Measurements from ENCODE around the gene KCP.

DNA sequence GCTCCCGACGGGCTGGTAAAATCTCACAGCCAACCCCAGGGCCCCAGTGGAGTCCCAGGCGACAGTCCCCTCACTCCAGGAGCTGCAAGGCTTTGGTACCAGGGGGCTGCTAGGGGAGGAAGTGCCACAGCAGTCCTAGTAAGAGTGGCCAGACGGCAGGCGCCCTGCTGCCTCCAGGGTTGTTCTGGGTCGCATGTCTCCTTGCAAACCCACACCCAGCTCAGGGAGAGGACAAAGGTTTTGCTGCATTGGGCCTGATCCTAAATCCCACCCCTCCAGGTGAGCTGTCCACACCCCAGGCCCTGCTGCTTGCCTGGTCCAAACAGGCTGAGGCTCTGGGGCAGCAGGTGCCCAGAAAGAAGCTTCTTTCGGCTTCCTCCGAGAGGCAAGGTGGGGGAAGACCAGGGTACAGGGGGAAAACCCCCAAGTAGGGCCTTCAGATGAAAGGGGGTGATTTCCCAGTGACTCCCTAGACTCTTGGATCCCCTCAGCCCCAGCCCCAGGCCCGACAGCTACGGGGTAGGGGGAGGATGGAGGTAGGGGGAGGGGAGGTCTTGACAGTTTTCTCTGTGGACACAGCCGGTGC is 4.2 kb upstream of the KCP start:
- TF ChIP-seq, protein P1, sequence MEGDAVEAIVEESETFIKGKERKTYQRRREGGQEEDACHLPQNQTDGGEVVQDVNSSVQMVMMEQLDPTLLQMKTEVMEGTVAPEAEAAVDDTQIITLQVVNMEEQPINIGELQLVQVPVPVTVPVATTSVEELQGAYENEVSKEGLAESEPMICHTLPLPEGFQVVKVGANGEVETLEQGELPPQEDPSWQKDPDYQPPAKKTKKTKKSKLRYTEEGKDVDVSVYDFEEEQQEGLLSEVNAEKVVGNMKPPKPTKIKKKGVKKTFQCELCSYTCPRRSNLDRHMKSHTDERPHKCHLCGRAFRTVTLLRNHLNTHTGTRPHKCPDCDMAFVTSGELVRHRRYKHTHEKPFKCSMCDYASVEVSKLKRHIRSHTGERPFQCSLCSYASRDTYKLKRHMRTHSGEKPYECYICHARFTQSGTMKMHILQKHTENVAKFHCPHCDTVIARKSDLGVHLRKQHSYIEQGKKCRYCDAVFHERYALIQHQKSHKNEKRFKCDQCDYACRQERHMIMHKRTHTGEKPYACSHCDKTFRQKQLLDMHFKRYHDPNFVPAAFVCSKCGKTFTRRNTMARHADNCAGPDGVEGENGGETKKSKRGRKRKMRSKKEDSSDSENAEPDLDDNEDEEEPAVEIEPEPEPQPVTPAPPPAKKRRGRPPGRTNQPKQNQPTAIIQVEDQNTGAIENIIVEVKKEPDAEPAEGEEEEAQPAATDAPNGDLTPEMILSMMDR (conservative IDR thresholded peaks at IDR 0.05; ENCODE audit: low read length) = no peak
- TF ChIP-seq EZH2phosphoT487 (IDR thresholded peaks at IDR 0.05; ENCODE audit: borderline replicate concordance) = no peak
